CD4-positive, alpha-beta T cell treated with Interleukin-10 for 1 hour (primary cell): ENCODE data around the gene C2CD4D.
"Not testable (repeated sequence)": the region's sequence is repeated elsewhere in the genome, so short reads cannot be mapped to it uniquely, and the experiment has no call there.

ENCODE experiments used
- DNase-seq: peaks from one replicate; pipeline ENCODE4 v3.0.0-alpha.2; 2020

C2CD4D gene

GRCh38 chr1:151858030-151858746 is 18.6 kb upstream of the C2CD4D start:
- no peak for DNase-seq

GRCh38 chr1:151855933-151856332 is 16.3 kb upstream of the C2CD4D start:
- DNase-seq = no peak

GRCh38 chr1:151855516-151855915 is 15.9 kb upstream of the C2CD4D start:
- DNase-seq = not testable (repeated sequence)

- no peak for DNase-seq
Measured at GRCh38 chr1:151854658-151855057, 15.0 kb upstream of the C2CD4D start.

GRCh38 chr1:151853411-151853943 is 13.9 kb upstream of the C2CD4D start, which contains the start of gene THEM5:
Gene THEM5, minus strand, starts transcription at chr1:151853712. Its CDS starts 147 bp downstream, at chr1:151853565.
- no peak for DNase-seq

GRCh38 chr1:151852733-151853132 is 13.1 kb upstream of the C2CD4D start:
- DNase-seq = no peak

GRCh38 chr1:151851886-151852285 is 12.3 kb upstream of the C2CD4D start:
- no peak for DNase-seq

GRCh38 chr1:151849871-151850270 is 10.3 kb upstream of the C2CD4D start:
- no peak for DNase-seq

- DNase-seq = no peak
Measured at GRCh38 chr1:151849126-151849525, 9.5 kb upstream of the C2CD4D start.

GRCh38 chr1:151847867-151848596 is 8.4 kb upstream of the C2CD4D start:
- no peak for DNase-seq

GRCh38 chr1:151846686-151847237 is 7.1 kb upstream of the C2CD4D start:
- no peak for DNase-seq

- no peak for DNase-seq
Measured at GRCh38 chr1:151846062-151846568, 6.5 kb upstream of the C2CD4D start.

GRCh38 chr1:151843398-151843797 is 3.8 kb upstream of the C2CD4D start:
- DNase-seq = no peak

GRCh38 chr1:151841141-151841540 is 1.5 kb upstream of the C2CD4D start:
- DNase-seq = no peak

- DNase-seq = no peak
Measured at GRCh38 chr1:151840421-151840820, 801 bp upstream of the C2CD4D start.

- DNase-seq = no peak
Measured at GRCh38 chr1:151839082-151839412, 573 bp downstream of the C2CD4D start.

GRCh38 chr1:151838222-151839081 is 1.2 kb downstream of the C2CD4D start:
- peak; percentile 48 for DNase-seq

- no peak for DNase-seq
Measured at GRCh38 chr1:151837884-151838221, 1.8 kb downstream of the C2CD4D start.

GRCh38 chr1:151837197-151837596 is 2.4 kb downstream of the C2CD4D start:
- DNase-seq = peak; percentile 51

- no peak for DNase-seq
Measured at GRCh38 chr1:151835596-151835995, 4.0 kb downstream of the C2CD4D start.

- DNase-seq = no peak
Measured at GRCh38 chr1:151834239-151834638, 5.4 kb downstream of the C2CD4D start.

- DNase-seq = no peak
Measured at GRCh38 chr1:151833172-151833900, 6.3 kb downstream of the C2CD4D start.
